HG03159 (cell line): ENCODE measurements around the gene LRFN5.
"Not testable (repeated sequence)": the region's sequence is repeated elsewhere in the genome, so short reads cannot be mapped to it uniquely, and the experiment has no call there.

Source experiments
- ATAC-seq: cut with Tn5 transposase; IDR thresholded peaks from one replicate; pipeline ENCODE4 v1.9.1; 2021; ENCODE audit warnings: mild to moderate bottlenecking, moderate library complexity; ENCODE audit not compliant: unreplicated experiment

The LRFN5 gene

GRCh38 chr14:41606532-41607303, at the start of gene LRFN5:
LRFN5 (plus strand) TSS chr14:41606876.
- no peak for ATAC-seq

- ATAC-seq: no peak
Observed at GRCh38 chr14:41558490-41558889, 48.2 kb upstream of the LRFN5 start.

- not testable (repeated sequence) for ATAC-seq
Observed at GRCh38 chr14:41566864-41567263, 39.8 kb upstream of the LRFN5 start.

- no peak for ATAC-seq
Observed at GRCh38 chr14:41568979-41569378, 37.7 kb upstream of the LRFN5 start.

- ATAC-seq: no peak
Observed at GRCh38 chr14:41570415-41571155, 36.1 kb upstream of the LRFN5 start.

GRCh38 chr14:41586237-41586636, 20.4 kb upstream of the LRFN5 start:
- no peak for ATAC-seq

- no peak for ATAC-seq
Observed at GRCh38 chr14:41597647-41598046, 9.0 kb upstream of the LRFN5 start.

GRCh38 chr14:41599805-41600385, 6.8 kb upstream of the LRFN5 start:
- ATAC-seq: not testable (repeated sequence)

- ATAC-seq: no peak
Observed at GRCh38 chr14:41604721-41605531, 1.8 kb upstream of the LRFN5 start.

GRCh38 chr14:41605550-41606281, 960 bp upstream of the LRFN5 start:
- ATAC-seq: no peak

- ATAC-seq: no peak
Observed at GRCh38 chr14:41606282-41606531, 469 bp upstream of the LRFN5 start.

GRCh38 chr14:41607304-41607775, 664 bp downstream of the LRFN5 start:
- no peak for ATAC-seq

- ATAC-seq: no peak
Observed at GRCh38 chr14:41607966-41608663, 1.4 kb downstream of the LRFN5 start.

GRCh38 chr14:41608681-41609390, 2.2 kb downstream of the LRFN5 start:
- ATAC-seq: no peak

GRCh38 chr14:41609704-41610183, 3.1 kb downstream of the LRFN5 start:
- ATAC-seq: no peak

GRCh38 chr14:41615011-41615595, 8.4 kb downstream of the LRFN5 start:
- no peak for ATAC-seq

- ATAC-seq: no peak
Observed at GRCh38 chr14:41623736-41624135, 17.1 kb downstream of the LRFN5 start.

- ATAC-seq: no peak
Observed at GRCh38 chr14:41629876-41630275, 23.2 kb downstream of the LRFN5 start.

GRCh38 chr14:41634286-41634685, 27.6 kb downstream of the LRFN5 start:
- ATAC-seq: no peak
